ENCODE measurements around the gene NEK6. TPM values are rescaled to one million over a fixed set of nuclear protein-coding genes. Genes with fewer than 3 reads are reported as not detected.

Gene NEK6
- total RNA-seq, 1 donor from 2014 or later = 3.0 TPM

DNA sequence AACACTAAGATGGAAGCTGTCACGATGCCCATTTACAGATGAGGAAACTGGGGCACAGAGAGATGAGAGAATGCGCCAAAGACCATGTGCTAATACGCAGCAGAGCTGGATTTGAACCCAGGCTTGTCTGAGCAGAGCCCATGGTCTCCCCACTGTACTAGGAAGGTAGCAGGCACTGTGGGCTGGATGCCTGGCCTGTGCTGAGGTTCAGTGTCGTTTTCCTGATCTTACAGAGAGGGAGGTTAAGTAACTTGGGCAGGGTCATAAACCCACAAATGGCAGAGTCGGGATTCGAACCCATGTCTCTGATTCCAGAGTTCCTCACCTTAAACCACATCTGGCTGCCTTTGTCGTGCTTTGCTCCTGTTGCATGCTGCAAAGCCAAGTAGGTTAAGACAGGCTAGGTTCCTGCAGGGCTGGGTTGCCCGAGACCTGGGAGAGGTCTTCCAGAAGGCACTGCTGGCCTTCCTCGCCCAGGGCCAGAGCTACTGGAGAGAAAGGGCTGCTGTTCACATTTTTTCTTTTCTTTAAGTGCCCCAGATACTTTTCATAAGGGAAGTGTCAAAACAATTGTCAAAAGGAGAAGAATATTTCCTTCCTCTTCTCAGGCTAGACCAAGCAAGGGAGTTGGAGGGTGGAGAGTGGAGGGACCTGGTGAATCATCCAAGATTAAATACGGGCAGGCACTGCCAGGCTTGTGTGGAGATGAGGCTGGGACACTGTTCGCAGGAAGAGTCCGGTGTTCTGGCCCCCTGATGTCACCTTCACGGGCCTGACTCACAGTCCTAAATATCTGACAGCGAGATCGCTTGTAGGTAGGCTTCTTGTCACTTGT is 3.2 kb downstream of the NEK6 start:
- intact Hi-C loops (cut with micrococcal nuclease) = no loop called here

GRCh38 chr9:124261736-124262648 is 4.2 kb downstream of the NEK6 start:
- intact Hi-C loops (cut with micrococcal nuclease) = no loop called here

DNA sequence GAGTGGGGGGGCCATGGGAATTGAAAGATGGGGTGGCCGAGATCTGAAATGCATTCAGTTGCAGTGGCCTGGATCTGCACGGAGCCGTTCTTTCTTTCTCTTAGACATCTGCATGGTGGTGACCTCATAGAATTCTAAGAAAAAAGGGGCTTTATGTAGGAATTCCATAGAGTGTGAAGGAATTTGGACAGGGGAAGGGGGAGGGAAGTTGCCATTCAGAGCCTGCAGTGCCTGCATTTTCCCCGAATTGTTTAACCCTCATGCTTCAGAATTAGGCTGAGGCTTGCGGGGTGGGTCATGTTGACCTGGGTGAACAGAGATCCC is 4.9 kb downstream of the NEK6 start:
- intact Hi-C loops (cut with micrococcal nuclease) = no loop called here

DNA sequence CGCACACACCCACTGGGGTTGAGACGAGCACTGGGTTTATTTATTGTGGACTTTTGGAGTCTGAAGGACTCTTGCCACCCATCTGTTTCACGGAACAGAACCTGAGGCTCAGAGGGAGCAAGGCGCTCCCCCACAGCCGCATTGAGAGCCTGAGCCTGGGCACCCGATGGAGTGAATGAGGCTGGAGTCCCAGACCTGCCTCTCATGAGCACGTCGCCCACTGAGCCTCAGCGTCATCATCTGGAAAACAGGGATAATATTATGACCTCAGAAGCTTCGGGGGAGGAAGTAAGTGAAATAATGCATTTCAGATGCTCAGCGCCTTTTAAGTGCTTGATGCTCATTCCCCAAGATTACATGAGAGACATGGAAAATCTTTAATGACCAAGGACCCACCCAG is 5.5 kb downstream of the NEK6 start:
- intact Hi-C loops (cut with micrococcal nuclease) = no loop called here

GRCh38 chr9:124263800-124264426 is 6.2 kb downstream of the NEK6 start:
- intact Hi-C loops (cut with micrococcal nuclease) = no loop called here

DNA sequence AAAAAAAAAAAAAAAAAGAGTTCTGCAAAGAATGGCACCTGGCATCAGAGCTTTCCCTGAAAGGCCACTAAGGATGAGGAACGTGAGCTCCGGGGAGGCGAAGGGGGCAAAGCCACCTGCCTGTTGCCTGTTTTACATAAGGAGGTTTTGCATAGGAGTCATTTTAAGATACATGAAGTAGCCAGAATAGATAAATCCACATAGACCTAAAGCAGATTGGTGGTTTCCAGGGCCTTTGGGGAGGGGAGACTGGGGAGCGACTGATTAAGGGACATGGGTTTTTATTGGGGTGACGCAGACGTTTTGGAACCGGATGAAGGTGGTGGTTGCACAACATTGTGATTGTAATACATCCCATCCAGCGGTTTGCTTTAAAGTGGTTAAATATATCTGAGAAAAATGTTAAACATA is 7.1 kb downstream of the NEK6 start:
- intact Hi-C loops (cut with micrococcal nuclease) = no loop called here

DNA sequence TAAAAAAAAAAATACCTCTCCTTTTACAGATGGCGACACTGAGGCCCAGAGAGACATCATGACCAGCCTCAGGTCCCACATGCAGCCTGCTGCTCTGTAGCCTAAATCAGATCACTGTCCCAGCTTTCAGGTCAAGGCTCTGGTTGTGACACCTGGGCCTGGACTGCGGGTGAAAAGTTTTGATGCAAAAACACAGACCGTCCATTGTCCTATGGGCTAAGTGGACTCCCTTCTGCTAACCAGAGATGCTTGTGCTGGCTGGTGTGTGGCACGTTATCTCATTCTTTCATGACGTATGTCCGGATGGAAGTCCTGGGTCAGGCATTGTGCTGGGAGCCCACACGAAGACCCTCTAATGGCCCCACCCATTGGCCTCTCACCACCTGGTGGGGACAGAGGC is 7.8 kb downstream of the NEK6 start:
- intact Hi-C loops (cut with micrococcal nuclease) = no loop called here

GRCh38 chr9:124266139-124266825 is 8.5 kb downstream of the NEK6 start:
- intact Hi-C loops (cut with micrococcal nuclease) = no loop called here

DNA sequence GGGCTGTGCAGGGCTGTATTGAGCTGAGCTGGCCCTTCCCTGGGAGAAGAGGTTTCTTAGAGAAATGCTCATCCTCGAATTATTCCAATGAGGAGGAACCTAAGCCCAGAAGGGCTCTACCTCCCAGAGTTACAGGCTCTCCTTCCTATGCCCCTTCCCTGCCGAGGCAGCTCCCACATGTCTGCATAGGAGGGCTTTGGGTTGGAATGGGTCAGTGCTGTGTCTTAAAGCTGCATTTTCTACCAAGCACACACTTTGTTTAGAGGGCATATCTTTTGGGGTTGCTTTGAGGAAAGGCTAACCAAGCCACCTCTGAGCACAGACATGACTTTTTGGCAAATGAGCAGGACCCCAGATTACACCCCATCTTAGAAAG is 9.1 kb downstream of the NEK6 start:
- intact Hi-C loops (cut with micrococcal nuclease) = no loop called here

DNA sequence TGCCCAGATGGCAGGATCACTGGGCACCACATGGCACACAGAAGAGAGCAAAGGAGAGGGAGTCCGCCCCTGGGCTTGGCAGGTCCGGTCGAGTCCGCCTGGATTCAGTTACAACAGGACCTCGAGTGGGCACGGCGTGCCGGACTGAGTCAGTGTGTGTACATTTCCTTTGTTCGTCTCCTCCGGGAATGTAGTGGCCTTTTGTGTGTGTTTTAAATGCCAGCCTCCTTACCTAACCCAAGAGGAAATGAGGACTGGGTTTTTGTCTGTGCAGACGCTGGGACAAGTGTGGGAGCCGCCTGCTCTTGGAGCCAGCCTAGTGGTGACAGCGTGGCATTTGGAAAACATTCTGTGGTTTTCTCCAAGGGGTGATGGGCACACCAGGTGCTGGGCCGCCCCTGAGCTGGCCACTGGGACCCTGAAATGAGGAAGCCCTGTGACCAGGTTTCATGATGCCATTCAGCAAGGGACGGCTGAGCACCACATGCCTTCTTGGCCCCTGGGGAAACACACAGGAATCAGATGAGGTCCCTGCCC is 9.6 kb downstream of the NEK6 start:
- intact Hi-C loops (cut with micrococcal nuclease) = no loop called here

DNA sequence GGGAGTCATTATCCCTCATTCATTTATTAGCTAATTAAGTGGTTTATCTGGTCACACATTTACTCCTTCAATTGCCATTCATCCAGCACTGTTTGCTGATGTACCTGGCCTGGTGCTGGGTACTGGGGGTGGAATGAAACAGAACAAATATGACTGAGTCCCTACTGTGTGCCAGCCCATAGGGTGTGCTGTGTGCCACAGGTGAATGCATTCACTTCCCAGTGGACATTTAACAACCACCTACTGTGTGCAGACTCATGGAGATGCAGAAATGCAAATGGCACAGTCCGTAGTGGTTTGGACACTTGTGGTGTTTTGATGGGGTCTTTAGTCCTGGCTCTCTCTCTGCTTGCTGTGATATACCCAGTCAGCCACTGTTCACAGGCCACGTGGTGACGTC is 10.5 kb downstream of the NEK6 start:
- intact Hi-C loops (cut with micrococcal nuclease) = no loop called here

DNA sequence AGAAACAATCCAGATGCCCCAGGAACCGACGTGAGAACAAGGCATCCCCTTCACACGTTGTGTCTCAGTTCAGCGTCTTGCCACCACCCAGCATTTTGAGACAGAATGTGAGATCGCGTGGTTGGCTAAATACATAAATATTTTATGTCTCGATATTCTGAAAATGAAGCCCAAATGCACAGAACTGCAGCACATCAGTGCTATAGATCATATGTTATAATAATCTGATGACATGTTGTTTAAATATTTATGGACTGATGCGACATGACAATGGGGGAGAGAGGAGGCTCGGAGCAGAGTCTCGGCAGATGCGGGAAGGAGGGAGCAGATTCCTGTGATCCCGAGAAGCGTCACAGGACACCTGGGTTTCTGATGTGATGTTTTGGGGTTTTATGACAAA is 10.9 kb downstream of the NEK6 start:
- intact Hi-C loops (cut with micrococcal nuclease) = no loop called here

DNA sequence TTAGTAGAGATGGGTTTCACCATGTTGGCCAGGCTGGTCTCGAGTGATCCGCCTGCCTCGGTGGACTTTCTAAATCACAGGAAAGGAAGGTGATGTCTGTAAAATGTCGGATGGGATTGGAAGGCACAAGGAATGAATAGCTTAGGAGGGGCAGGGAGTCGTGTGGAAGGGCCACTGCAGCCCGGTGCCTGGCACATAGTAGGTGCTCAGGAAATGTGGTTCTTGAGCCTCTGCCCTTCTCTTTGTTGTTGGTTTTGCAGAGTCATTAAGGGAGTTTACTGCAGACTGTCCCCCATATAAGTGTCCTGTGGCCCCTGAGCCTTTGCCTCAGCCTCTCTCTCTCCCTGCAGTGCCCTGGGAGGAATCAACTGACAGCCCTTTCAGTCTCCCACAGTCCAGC is 11.8 kb downstream of the NEK6 start:
- intact Hi-C loops (cut with micrococcal nuclease) = no loop called here

DNA sequence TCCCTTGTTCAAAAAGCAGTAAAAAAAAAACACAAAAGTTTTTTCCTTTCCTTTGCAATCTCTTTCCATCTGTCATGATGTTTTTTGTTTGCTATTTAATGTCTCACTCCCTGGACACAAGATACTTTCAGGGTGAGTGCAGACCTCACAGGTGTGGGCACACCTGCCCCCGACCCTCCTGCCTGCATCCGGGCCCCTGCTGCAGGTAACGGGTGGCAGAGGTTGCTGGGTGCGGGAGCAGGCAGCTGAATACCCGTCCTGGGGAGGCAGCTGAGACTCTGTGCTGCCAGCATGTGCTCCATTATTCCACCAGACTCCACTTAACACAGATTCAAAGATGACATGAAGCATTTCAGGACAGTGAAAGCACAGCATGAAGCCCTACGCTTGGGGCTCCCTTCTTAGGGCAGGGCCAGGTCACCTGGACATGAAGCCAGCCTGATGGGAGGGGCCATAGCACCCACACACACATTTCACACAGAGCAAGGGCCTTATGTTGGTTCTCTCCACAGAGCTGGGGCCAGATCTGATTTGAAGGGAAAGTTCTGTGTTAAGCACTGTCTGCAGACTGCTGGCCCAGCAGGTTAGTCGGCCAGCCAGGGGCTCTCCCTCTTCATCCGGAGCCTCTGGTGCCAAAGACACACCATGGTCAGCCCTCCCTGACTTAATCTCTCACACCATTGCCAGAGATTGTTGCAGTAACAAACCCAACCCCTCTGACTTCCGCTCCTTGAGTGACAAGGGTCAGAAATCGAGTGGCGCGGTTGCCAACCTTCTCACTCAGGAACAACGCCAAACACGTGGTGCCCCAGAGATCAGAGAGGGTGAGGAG is 13.0 kb downstream of the NEK6 start:
- intact Hi-C loops (cut with micrococcal nuclease) = no loop called here

DNA sequence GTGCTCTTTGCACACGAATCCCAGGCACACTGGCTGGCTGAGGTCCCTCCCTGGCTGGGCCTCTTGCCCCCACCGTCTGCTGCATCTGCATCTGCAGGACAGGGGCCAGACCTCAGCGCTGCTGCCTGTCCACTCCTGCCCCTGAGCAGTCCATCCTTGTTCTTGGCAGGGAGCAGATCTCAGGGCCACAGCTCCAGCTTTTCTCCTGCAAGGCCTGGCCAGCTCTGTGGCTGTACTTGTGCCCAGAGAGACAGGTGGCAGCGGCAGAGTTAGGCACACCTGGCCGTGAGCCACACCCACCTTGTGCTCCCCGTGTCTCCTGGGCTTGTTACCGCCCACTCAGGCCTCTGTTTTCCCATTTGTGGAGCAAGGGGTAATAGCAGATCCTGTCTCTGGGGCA is 13.9 kb downstream of the NEK6 start:
- intact Hi-C loops (cut with micrococcal nuclease) = no loop called here

- intact Hi-C loops (cut with micrococcal nuclease) = no loop called here
Measured at GRCh38 chr9:124272118-124272517, 14.4 kb downstream of the NEK6 start.

DNA sequence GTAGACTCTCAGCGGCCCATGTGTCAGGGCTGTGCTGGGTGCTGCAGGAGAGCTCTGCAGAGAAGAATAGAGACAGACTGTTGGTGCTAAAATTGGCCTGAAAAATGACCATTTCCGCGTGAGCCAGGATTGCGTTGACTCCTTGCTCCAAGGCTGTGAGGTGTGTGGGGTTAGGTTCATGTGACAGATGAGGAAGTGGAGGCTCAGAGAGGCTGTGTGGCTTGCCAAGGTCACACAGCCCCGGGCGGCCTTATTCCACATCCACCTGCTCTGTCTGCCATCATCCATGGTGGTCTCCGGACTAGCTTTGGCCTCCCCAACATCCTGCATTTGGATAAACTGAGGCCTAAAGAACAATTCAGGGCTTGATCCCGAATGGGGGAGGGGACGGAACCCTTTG is 15.2 kb downstream of the NEK6 start:
- intact Hi-C loops (cut with micrococcal nuclease) = no loop called here

DNA sequence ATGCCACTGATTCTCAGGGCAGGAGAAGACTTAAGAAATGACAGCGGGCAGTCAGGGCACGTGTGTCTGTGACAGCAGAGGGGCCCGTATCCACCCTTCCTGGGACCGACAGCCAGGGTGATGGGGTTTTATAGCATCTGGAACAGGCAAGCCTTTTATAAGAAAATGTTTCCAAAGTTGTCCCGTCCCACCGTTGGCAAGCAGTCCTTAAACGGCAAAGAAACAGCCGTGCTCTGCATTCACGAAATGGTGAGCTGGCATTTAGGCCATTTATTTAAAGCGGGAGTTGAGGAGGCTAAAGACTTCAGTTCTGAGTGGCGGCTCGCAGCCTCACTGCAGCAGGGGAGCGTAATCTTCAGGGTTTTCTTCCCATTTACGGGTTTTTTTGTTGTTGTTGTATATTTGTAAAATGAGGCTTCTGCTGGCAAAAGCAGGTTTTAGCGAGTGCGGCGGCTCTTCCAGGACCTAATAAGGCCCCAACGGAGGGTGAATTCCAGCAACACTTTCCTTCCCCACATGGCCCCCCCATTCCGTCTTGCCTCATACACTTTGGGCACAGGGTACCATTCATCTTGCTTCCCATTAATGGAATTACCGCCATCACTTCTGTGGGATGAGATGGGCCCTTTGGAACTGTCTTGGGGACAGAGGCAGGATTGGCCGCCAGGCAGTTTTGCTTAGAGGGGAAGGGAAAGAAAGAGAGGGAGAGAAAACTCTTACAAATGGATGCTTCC is 15.8 kb downstream of the NEK6 start:
- intact Hi-C loops (cut with micrococcal nuclease) = no loop called here

DNA sequence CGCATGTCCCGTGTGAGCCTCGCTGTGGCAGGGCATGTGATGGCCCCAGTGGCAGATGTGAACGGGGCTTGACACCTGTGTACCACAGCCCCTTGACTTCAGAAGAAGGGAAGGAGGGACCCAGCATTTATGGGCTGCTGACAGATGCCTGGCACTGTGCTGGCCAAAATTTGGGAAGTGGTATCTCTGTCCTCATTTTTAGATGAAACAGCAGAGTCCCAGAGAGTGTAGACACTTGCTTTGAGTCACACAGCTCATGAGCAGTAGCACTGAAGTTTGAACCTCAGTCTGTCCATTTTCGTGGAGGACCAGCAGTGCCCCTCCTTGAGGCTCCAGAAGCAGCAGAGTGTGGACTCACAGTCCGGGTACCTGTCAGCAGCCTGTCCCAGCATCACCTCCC is 16.5 kb downstream of the NEK6 start:
- intact Hi-C loops (cut with micrococcal nuclease) = no loop called here

DNA sequence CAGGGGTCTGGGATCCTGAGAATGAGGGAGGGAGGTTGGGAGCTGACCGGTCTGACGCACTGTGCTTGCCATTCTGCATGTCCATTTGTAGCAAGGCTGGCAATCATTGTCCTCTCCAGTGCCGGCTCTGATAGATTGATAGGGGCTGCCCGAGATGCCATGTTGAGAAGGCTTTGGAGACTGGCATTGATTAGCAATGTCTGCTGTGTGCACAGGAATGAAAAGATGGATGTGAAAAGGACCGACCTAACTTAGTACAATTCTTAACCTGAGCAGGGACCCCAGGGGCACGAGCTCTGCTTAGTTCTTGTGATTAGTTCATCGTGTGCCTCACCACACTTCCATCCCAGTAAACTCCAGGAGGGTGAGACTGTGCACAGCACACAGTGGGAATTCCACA is 17.0 kb downstream of the NEK6 start:
- intact Hi-C loops (cut with micrococcal nuclease) = no loop called here

Measured in T-helper 1 cell treated with Interleukin-12 subunit alpha and Interleukin-12 subunit beta and Interleukin-4 antibody, amounts not matched to agents 30 ng/mL and 1 ng/mL, for 36 hours (primary cell).